ENCODE measurements around the gene DMRTC2.

- no peak for TF ChIP-seq CTCF (IDR thresholded peaks at IDR 0.05)
- no peak for TF ChIP-seq POLR2A (IDR thresholded peaks at IDR 0.05)
Measured at GRCh38 chr19:41869374-41869955, 24.6 kb downstream of the DMRTC2 start.

Measured in thyroid gland (tissue), 4 donors.